Activated CD8-positive, alpha-beta T cell treated with anti-CD3 and anti-CD28 coated beads, Interleukin-2, amount 10 ng/mL, durations not matched to agents 7 days and 5 days (primary cell): Measurements from ENCODE around the gene CDK11B. TPM values are rescaled to one million over a fixed set of nuclear protein-coding genes. Genes with fewer than 3 reads are reported as not detected.
"Not testable (repeated sequence)": the region's sequence is repeated elsewhere in the genome, so short reads cannot be mapped to it uniquely, and the experiment has no call there.

ENCODE experiments used
- ATAC-seq: fragments of 150-1000 bp; cut with Tn5 transposase; one replicate; pipeline ENCODE4 v1.10.0; 2021; ENCODE audit warnings: moderate library complexity
- CTCF ChIA-PET: fragments of 350-600 bp; sonication (Branson Sonifier 250); formaldehyde crosslinking; loops from one replicate; lab custom pipeline; 2021; ENCODE audit warnings: antibody characterized with exemption; lab: Charles Lee
- POLR2A ChIA-PET: fragments of 350-600 bp; sonication (Branson Sonifier 250); formaldehyde crosslinking; loops from one replicate; lab custom pipeline; 2021; ENCODE audit warnings: antibody characterized with exemption; lab: Charles Lee
- DNase-seq: peaks from one replicate; pipeline ENCODE4 v3.0.0-alpha.2; 2020
- H3K27ac Mint-ChIP-seq: one replicate; pipeline ENCODE4 v1.8.0; 2021; ENCODE audit warnings: mild to moderate bottlenecking, mixed read lengths
- H3K27me3 Mint-ChIP-seq: one replicate; pipeline ENCODE4 v1.8.0; 2021; ENCODE audit warnings: low read depth, mixed read lengths
- H3K36me3 Mint-ChIP-seq: one replicate; pipeline ENCODE4 v1.8.0; 2021; ENCODE audit warnings: low read depth, mixed read lengths
- H3K4me1 Mint-ChIP-seq: one replicate; pipeline ENCODE4 v1.8.0; 2021; ENCODE audit warnings: low read depth, mixed read lengths
- H3K4me3 Mint-ChIP-seq: one replicate; pipeline ENCODE4 v1.8.0; 2021; ENCODE audit warnings: mild to moderate bottlenecking, mixed read lengths
- H3K9me3 Mint-ChIP-seq: one replicate; pipeline ENCODE4 v1.8.0; 2022; ENCODE audit warnings: mixed read lengths; ENCODE audit not compliant: insufficient read depth
- total RNA-seq, 2 experiments: library from RNA; stranded (reverse); gene quantifications; one replicate each; pipeline ENCODE4 v1.2.3, GENCODE V29; 2021

Gene CDK11B
- total RNA-seq, 2 experiments from 2014 or later: 35.4 to 39.5 TPM

DNA sequence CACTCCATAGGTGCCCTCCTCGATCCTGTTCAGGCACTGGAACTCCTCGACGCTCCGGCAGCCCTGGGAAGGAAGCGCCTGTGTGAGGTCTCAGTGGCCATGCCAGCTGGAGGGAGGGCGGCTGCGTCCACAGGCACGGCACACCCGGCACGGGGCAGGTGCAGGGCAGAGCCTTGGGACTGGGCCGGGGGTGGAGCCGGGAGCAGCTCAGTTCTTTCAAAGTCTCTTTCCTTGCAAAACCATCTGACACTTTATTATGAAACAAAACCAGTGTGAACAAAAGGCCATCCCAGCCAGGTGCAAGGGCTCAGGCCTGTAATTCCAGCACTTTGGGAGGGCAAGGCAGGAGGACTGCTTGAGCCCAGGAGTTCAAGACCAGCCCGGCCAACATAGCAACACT is 20.3 kb downstream of the CDK11B start:
- CTCF ChIA-PET, H3K36me3 Mint-ChIP-seq, H3K4me1 Mint-ChIP-seq: not testable (repeated sequence)

DNA sequence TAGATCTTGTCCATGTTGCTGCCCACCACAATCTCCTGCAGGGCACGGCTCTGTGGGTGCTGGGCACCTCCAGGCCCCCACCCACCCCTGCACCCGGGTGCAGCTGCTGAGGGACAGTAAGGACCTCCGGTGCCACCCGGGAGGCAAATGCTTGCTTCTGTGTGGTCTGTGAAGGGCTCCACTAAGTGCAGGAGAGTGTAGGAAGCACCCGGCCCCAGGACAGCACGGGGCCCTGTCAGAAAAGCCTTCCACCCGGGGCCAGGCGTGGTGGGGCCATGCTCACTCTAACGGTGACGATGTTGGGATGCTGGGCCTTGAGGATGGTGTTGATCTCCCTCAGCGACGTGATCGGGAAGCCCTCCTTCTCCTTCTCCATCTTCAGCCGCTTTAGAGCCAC is 21.3 kb downstream of the CDK11B start:
- H3K4me3 Mint-ChIP-seq, H3K9me3 Mint-ChIP-seq, ATAC-seq, H3K4me1 Mint-ChIP-seq, H3K27ac Mint-ChIP-seq, H3K36me3 Mint-ChIP-seq, POLR2A ChIA-PET, DNase-seq, CTCF ChIA-PET, H3K27me3 Mint-ChIP-seq: not testable (repeated sequence)

More for the DNA sequence above, 20.3 kb downstream of the CDK11B start:
- H3K4me3 Mint-ChIP-seq, H3K27ac Mint-ChIP-seq, H3K27me3 Mint-ChIP-seq, H3K9me3 Mint-ChIP-seq, DNase-seq, POLR2A ChIA-PET, ATAC-seq: not testable (repeated sequence)

DNA sequence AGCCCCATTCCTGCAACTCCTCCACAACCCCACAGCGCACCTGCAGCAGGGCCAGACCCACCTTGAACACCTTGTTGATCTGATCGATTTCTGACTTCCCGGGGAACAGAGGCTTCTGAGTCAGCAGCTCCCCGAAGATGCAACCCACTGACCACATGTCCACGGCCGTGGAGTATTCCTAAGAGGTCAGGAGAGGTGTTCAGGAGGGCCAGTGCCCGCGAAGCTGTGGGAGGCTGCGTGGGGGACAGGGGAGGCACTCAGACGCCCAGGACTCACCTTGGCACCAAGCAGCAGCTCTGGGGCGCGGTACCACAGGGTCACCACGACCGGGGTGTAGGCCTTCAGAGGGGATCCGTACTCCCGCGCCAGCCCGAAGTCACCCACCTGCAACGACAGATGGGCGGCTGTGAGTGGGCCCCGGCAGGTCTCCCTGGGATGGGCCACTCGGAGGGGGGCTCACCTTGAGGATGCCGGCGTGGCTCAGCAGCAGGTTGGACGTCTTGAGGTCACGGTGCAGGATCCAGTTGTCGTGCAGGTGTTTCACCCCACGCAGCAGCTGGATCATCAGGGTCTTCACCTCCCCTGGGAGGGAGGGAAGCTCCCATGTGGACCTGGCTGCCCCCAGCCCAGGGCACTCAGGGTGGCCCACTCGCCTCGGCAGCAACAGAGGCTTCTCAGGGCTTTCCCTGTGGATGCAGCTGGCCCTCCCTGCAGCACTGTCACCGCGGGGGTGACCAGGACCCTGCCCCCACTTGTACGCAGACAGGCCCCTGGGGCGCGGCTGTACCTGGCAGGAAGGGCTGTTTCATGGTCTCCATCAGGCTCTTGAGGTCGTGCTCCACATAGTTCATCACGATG is 22.0 kb downstream of the CDK11B start:
- H3K27me3 Mint-ChIP-seq, DNase-seq, H3K9me3 Mint-ChIP-seq, POLR2A ChIA-PET, ATAC-seq, H3K4me3 Mint-ChIP-seq, H3K27ac Mint-ChIP-seq, H3K4me1 Mint-ChIP-seq, H3K36me3 Mint-ChIP-seq, CTCF ChIA-PET: not testable (repeated sequence)

DNA sequence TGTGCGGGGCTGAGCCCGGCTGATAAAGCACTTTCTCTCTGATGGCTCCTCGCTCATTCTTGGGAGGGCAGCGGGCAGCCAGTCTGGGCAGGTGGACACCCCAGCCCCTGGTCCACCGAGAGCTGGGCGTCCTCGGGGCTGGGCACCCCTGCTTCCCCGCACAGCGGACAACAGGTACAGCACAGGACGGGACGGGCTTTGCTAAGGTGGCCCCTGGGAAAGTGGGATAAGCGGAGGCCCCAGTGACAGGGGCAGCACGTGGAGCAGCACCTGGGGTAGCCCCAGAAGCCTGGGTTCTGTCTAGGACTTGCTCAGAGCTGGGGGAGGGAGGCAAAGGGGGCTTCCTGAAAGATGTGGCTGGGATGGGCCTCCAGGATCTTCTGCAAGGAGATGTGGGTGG is 24.2 kb downstream of the CDK11B start:
- ATAC-seq, H3K4me1 Mint-ChIP-seq, DNase-seq, CTCF ChIA-PET, H3K9me3 Mint-ChIP-seq, H3K4me3 Mint-ChIP-seq, H3K27me3 Mint-ChIP-seq, POLR2A ChIA-PET, H3K36me3 Mint-ChIP-seq, H3K27ac Mint-ChIP-seq: not testable (repeated sequence)

DNA sequence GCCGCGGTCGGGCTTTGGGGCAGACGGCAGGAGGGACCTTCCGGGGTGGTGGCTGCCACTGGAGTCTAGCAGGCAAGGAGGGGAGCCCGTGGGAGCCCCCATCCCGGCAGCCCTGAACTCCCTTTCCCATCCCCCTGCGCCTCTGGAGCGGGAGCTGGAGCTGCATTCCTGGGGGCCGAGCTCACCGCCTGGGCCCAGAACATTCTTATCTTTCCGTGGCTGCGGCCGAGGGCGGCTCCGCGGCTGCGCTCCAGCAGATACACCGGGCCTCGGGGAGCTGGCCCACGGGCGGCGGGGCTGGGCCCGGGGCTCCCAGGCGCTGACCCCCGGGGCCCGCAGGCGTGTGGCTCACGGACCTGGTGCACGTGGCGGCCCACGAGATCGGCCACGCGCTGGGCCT is 25.4 kb downstream of the CDK11B start:
- H3K4me1 Mint-ChIP-seq, H3K9me3 Mint-ChIP-seq, DNase-seq, ATAC-seq, H3K27me3 Mint-ChIP-seq, H3K36me3 Mint-ChIP-seq, POLR2A ChIA-PET, H3K4me3 Mint-ChIP-seq, CTCF ChIA-PET, H3K27ac Mint-ChIP-seq: not testable (repeated sequence)

DNA sequence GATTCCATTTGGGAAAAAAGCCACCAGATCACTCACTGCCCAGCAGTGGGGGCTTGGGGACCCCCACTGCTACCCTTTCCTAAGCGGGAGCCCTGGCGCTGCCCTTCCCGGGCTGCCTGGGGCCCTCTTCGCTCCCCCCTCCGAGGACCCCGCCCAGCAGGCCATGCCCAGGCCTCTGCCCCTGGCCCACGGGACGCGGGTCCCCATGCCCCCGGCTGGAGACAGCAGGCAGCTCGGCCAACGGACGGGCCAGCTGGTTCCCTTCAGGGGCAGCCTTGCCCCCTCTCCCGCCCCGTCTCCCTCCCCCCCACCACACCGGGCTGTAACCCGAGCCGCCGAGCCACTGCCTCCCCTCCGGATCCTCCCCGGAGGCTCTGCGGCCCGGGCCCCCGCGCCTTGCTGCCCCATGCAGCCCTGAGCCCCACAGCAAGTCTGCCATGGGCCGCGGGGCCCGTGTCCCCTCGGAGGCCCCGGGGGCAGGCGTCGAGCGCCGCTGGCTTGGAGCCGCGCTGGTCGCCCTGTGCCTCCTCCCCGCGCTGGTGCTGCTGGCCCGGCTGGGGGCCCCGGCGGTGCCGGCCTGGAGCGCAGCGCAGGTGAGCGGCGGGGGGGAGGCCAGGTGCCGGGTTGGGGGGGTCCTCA is 26.9 kb downstream of the CDK11B start, which contains the start of gene MMP23B:
Gene MMP23B, plus strand, starts transcription at position 392 of the 639 bp plus-strand sequence. Its CDS starts 46 bp downstream, at position 438.
- DNase-seq: no peak
- Mint-ChIP-seq H3K36me3 (peaks cover 5% of the 10 kb centered on the region), H3K9me3 (no peaks in the 10 kb centered on the region), H3K4me3 (peak within 1 kb of the TSS; percentile 40), H3K27me3 (peaks cover 4% of the 10 kb centered on the region), H3K27ac (peak within 1 kb of the TSS; percentile 76), H3K4me1 (peaks cover 9% of the 10 kb centered on the region)
- POLR2A ChIA-PET: no interaction called here
- ATAC-seq: no peak
- CTCF ChIA-PET: interaction anchor here (1.5 kb wide), 1 partner anchor 47 kb away, joined by 4 read pairs; no protein-coding TSS in a partner anchor

DNA sequence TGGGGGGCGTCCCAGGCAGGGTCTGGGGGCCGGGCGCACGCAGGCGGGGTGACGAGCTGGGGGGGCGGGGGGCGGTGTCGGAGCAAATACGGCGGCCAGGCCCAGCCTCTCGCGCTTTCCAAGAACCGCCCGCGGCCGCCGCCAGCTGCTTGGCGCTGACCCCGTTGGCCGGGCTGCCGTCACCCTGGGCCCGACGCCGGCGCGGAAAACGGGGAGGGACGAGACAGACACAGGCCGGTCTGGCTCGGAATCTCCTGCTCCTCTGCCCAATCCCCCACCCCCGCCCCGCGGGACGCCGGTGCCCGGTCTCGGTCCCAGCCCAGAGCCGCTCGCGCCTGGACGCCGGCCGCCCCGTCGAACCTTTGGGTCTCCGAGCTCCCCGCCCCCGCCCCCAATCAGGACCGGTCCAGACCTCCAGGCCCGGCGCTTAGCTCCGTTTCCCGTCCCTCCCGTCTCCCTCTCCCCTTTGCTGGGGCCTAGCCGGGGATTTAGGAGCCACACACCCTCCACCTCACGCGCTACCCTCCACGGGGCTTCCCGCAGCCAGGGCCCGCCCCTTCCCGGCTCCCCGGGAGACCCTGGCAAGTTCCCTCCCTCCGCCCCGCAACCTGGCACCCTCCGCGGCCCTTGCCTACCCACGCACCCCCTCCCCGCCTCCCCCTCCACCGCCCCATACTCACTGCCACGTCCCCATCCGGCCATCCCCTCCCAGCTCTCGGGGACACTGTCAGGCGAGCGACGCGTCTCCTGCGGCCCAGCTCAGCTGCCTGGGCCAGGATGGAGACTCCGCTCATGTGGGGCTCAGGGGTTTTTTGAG is 27.6 kb downstream of the CDK11B start:
- no peak for DNase-seq
- peak overlapping the region; percentile 76 for H3K27ac Mint-ChIP-seq
- ChIA-PET CTCF (interaction anchor here (0.7 to 2.2 kb wide), 5 partner anchors 12 to 275 kb away, joined by 3 to 6 read pairs (median 4); no protein-coding TSS in a partner anchor), POLR2A (no interaction called here)
- no peaks in the 10 kb centered on the region for H3K9me3 Mint-ChIP-seq
- no peak for ATAC-seq
- peaks cover 9% of the 10 kb centered on the region for H3K4me1 Mint-ChIP-seq
- H3K4me3 Mint-ChIP-seq: peak overlapping the region; percentile 40
- peaks cover 2% of the 10 kb centered on the region for H3K36me3 Mint-ChIP-seq
- H3K27me3 Mint-ChIP-seq: peaks cover 4% of the 10 kb centered on the region

DNA sequence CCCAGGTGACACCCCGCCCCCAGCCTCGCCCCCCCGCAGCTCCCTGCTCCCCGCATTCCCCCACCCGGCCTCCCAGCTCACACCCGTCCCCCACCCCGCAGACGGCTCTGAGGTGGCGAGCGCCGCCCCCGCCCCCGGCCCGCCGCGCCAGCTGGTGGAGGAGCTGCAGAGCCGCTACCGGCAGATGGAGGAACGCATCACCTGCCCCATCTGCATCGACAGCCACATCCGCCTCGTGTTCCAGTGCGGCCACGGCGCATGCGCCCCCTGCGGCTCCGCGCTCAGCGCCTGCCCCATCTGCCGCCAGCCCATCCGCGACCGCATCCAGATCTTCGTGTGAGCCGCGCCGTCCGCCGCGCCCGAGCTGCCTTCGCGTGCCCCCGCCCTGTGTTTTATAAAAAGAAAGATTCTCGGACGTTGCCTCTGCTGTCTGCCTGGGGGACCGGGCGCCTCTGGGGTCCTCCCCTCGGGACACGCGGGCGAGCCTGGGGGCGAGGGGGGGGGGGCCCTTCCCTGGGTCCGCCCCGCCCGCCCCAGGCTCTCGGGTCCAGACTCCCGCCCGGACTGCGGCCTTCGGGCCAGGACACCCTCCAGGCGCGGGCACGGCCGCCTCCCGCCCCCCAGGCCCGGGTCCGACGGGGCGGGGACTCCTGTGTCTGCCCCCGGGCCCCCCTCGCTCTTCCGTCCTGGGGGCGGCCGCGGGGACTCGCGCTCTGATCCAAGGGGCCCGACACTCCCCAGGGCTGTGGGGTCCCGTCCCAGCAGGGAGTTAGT is 28.4 kb downstream of the CDK11B start:
- peaks cover 4% of the 10 kb centered on the region for H3K27me3 Mint-ChIP-seq
- H3K9me3 Mint-ChIP-seq: no peaks in the 10 kb centered on the region
- CTCF ChIA-PET: interaction anchor here (0.7 to 2.9 kb wide), 6 partner anchors 11 to 276 kb away, joined by 3 to 21 read pairs (median 4); partner anchors contain the start of gene MIB2
- H3K4me3 Mint-ChIP-seq: peak overlapping the region; percentile 76
- peaks cover 2% of the 10 kb centered on the region for H3K36me3 Mint-ChIP-seq
- peak; percentile 96 for DNase-seq
- H3K4me1 Mint-ChIP-seq: peaks cover 9% of the 10 kb centered on the region
- peak overlapping the region; percentile 97 for H3K27ac Mint-ChIP-seq
- peak; percentile 77 for ATAC-seq
- POLR2A ChIA-PET: interaction anchor here (1.1 to 1.9 kb wide), 3 partner anchors 36 to 94 kb away, joined by 4 to 10 read pairs (median 5); partner anchors contain the start of gene CDK11A

DNA sequence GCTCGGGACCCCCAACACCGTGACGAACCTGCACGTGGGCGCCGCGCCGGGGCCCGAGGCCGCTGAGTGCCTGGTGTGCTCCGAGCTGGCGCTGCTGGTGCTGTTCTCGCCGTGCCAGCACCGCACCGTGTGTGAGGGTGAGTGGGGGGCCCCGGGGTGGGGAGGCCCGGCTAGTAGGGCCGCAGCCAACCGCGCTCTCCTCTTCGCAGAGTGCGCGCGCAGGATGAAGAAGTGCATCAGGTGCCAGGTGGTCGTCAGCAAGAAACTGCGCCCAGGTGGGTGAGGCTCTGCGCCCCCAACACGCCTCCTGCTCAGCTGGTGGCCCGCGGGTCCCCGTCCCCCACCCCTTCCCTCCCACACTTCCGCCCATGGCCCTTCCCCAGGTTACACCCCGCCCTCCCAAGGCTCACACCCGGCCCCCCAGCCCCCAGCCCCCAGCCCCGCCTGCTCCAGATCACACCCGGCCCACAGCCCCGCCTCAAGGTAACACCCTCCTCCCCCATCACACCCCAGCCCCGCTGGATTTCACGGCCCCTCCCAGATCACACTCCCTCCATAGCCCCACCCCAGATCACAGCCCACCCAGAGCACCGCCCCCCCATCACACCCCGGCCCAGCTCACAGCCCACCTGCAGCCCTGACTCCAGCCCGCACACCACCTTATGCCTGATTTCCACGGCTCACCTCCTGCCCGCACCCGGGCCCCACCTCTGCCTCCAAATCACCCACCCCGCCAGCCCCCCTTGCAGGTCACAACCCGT is 29.2 kb downstream of the CDK11B start:
- no peaks in the 10 kb centered on the region for H3K9me3 Mint-ChIP-seq
- H3K4me1 Mint-ChIP-seq: peaks cover 9% of the 10 kb centered on the region
- DNase-seq (peak; percentile 85), ATAC-seq (peak; percentile 45)
- ChIA-PET POLR2A (interaction anchor here (0.6 to 1.9 kb wide), 7 partner anchors 14 to 95 kb away, joined by 3 to 10 read pairs (median 4); partner anchors contain the start of genes CDK11A and MIB2), CTCF (interaction anchor here (1.0 to 2.9 kb wide), 6 partner anchors 10 to 276 kb away, joined by 3 to 21 read pairs (median 5); partner anchors contain the start of gene MIB2)
- H3K27ac Mint-ChIP-seq: peak overlapping the region; percentile 88
- H3K27me3 Mint-ChIP-seq: peaks cover 4% of the 10 kb centered on the region
- H3K4me3 Mint-ChIP-seq: peak overlapping the region; percentile 67
- peaks cover 2% of the 10 kb centered on the region for H3K36me3 Mint-ChIP-seq
